T-helper 22 cell (primary cell): ENCODE measurements around the gene TJP1.
"Not testable (repeated sequence)": the region's sequence is repeated elsewhere in the genome, so short reads cannot be mapped to it uniquely, and the experiment has no call there.

Source experiments
- DNase-seq: peaks from one replicate; pipeline ENCODE4 v3.0.0-alpha.2; 2020; ENCODE audit warnings: low read depth

TJP1 gene

GRCh38 chr15:29838352-29839010 is 16.2 kb upstream of the TJP1 start:
- no peak for DNase-seq

GRCh38 chr15:29835301-29835700 is 13.0 kb upstream of the TJP1 start:
- no peak for DNase-seq

GRCh38 chr15:29832709-29833108 is 10.4 kb upstream of the TJP1 start:
- no peak for DNase-seq

GRCh38 chr15:29826908-29827820 is 4.9 kb upstream of the TJP1 start:
- no peak for DNase-seq

GRCh38 chr15:29825227-29825626 is 3.0 kb upstream of the TJP1 start:
- no peak for DNase-seq

- DNase-seq: no peak
Observed at GRCh38 chr15:29822684-29823459, 604 bp upstream of the TJP1 start.

- no peak for DNase-seq
Observed at GRCh38 chr15:29821416-29822099, 710 bp downstream of the TJP1 start.

- no peak for DNase-seq
Observed at GRCh38 chr15:29820394-29821154, 1.7 kb downstream of the TJP1 start.

- no peak for DNase-seq
Observed at GRCh38 chr15:29819979-29820378, 2.3 kb downstream of the TJP1 start.

- no peak for DNase-seq
Observed at GRCh38 chr15:29818141-29818540, 4.1 kb downstream of the TJP1 start.

GRCh38 chr15:29817455-29817854 is 4.8 kb downstream of the TJP1 start:
- DNase-seq: not testable (repeated sequence)

- DNase-seq: no peak
Observed at GRCh38 chr15:29815000-29815710, 7.1 kb downstream of the TJP1 start.

GRCh38 chr15:29813009-29813408 is 9.3 kb downstream of the TJP1 start:
- no peak for DNase-seq

GRCh38 chr15:29812384-29812694 is 9.9 kb downstream of the TJP1 start:
- DNase-seq: no peak

GRCh38 chr15:29811691-29812383 is 10.4 kb downstream of the TJP1 start:
- DNase-seq: no peak

- DNase-seq: no peak
Observed at GRCh38 chr15:29805708-29806104, 16.6 kb downstream of the TJP1 start.

- no peak for DNase-seq
Observed at GRCh38 chr15:29805043-29805707, 17.1 kb downstream of the TJP1 start.

GRCh38 chr15:29802411-29802810 is 19.9 kb downstream of the TJP1 start:
- no peak for DNase-seq

- no peak for DNase-seq
Observed at GRCh38 chr15:29800491-29801366, 21.5 kb downstream of the TJP1 start.
